T-helper 17 cell (primary cell): Measurements from ENCODE around the gene KEAP1. TPM values are rescaled to one million over a fixed set of nuclear protein-coding genes. Genes with fewer than 3 reads are reported as not detected.

Experiments used
- ATAC-seq: fragments of 150-1000 bp; cut with Tn5 transposase; 2 replicates; pipeline ENCODE4 v1.10.0; 2021; ENCODE audit warnings: mild to moderate bottlenecking, moderate library complexity
- DNase-seq, 3 donors: peaks; one replicate each; pipeline versions ENCODE4 v3.0.0 to v3.0.0-alpha.2; 2020 to 2021
- H3K9me3 ChIP-seq: one replicate; pipeline ENCODE4 v1.7.0; 2013; ENCODE audit warnings: low read length, mild to moderate bottlenecking; ENCODE audit not compliant: control insufficient read depth, poor library complexity, severe bottlenecking
- H3K27ac Mint-ChIP-seq: one replicate; pipeline ENCODE4 v1.8.0; 2022; ENCODE audit warnings: mild to moderate bottlenecking, moderate library complexity, mixed read lengths
- H3K27me3 Mint-ChIP-seq: one replicate; pipeline ENCODE4 v1.8.0; 2022; ENCODE audit warnings: mixed read lengths
- H3K36me3 Mint-ChIP-seq: one replicate; pipeline ENCODE4 v1.8.0; 2022; ENCODE audit warnings: low read depth, mixed read lengths
- H3K4me1 Mint-ChIP-seq: one replicate; pipeline ENCODE4 v1.8.0; 2022; ENCODE audit warnings: mild to moderate bottlenecking, mixed read lengths
- H3K4me3 Mint-ChIP-seq: one replicate; pipeline ENCODE4 v1.8.0; 2022; ENCODE audit warnings: mild to moderate bottlenecking, moderate library complexity, mixed read lengths
- total RNA-seq, 4 donors: library from RNA in 2 of 4; stranded (reverse) in 2 of 4; gene quantifications; one replicate each; pipeline ENCODE4 v1.2.3 and lab custom pipeline; 2022 to 2026

The KEAP1 gene
- total RNA-seq, 2 donors from 2014 or later: 13.7 to 27.3 TPM

GRCh38 chr19:10501971-10502523 is 1.1 kb downstream of the KEAP1 start:
- Mint-ChIP-seq H3K4me1 (peaks cover 30% of the 10 kb centered on the region), H3K4me3 (peak overlapping the region; percentile 89), H3K27me3 (no peaks in the 10 kb centered on the region), H3K36me3 (no peaks in the 10 kb centered on the region), H3K27ac (peak overlapping the region; percentile 74)
- no peaks in the 10 kb centered on the region for H3K9me3 ChIP-seq
- no peak for DNase-seq
- ATAC-seq: peak; percentile 26

- Mint-ChIP-seq H3K4me1 (peaks cover 26% of the 10 kb centered on the region), H3K36me3 (no peaks in the 10 kb centered on the region), H3K27ac (no peak overlapping the region), H3K4me3 (no peak overlapping the region), H3K27me3 (no peaks in the 10 kb centered on the region)
- no peaks in the 10 kb centered on the region for H3K9me3 ChIP-seq
- DNase-seq (no peak), ATAC-seq (no peak)
These were observed 2.9 kb downstream of the KEAP1 start for GRCh38 chr19:10500247-10500592.

GRCh38 chr19:10499550-10500246 is 3.5 kb downstream of the KEAP1 start:
- Mint-ChIP-seq H3K4me1 (peaks cover 25% of the 10 kb centered on the region), H3K36me3 (no peaks in the 10 kb centered on the region), H3K27me3 (no peaks in the 10 kb centered on the region), H3K27ac (no peak overlapping the region), H3K4me3 (peak overlapping the region; percentile 15)
- no peak for ATAC-seq
- no peaks in the 10 kb centered on the region for H3K9me3 ChIP-seq
- DNase-seq: no peak

GRCh38 chr19:10497371-10497770 is 5.8 kb downstream of the KEAP1 start:
- H3K27me3 Mint-ChIP-seq: no peaks in the 10 kb centered on the region
- H3K36me3 Mint-ChIP-seq: no peaks in the 10 kb centered on the region
- H3K4me3 Mint-ChIP-seq: no peak overlapping the region
- ATAC-seq: no peak
- no peak for DNase-seq
- peaks cover 20% of the 10 kb centered on the region for H3K4me1 Mint-ChIP-seq
- H3K9me3 ChIP-seq: no peaks in the 10 kb centered on the region
- peak overlapping the region; percentile 19 for H3K27ac Mint-ChIP-seq

- no peak overlapping the region for H3K27ac Mint-ChIP-seq
- no peaks in the 10 kb centered on the region for H3K36me3 Mint-ChIP-seq
- DNase-seq (no peak), ATAC-seq (no peak)
- no peaks in the 10 kb centered on the region for H3K27me3 Mint-ChIP-seq
- H3K4me1 Mint-ChIP-seq: peaks cover 3% of the 10 kb centered on the region
- H3K4me3 Mint-ChIP-seq: no peak overlapping the region
- H3K9me3 ChIP-seq: no peaks in the 10 kb centered on the region
These were observed 11.6 kb downstream of the KEAP1 start for GRCh38 chr19:10491472-10492047.

GRCh38 chr19:10486551-10486950 is 16.6 kb downstream of the KEAP1 start:
- no peak for ATAC-seq
- Mint-ChIP-seq H3K36me3 (no peaks in the 10 kb centered on the region), H3K27ac (no peak overlapping the region), H3K4me1 (peaks cover 3% of the 10 kb centered on the region), H3K4me3 (no peak overlapping the region), H3K27me3 (no peaks in the 10 kb centered on the region)
- no peaks in the 10 kb centered on the region for H3K9me3 ChIP-seq
- DNase-seq: no peak

- H3K4me3 Mint-ChIP-seq: peak overlapping the region; percentile 78
- peak overlapping the region; percentile 84 for H3K27ac Mint-ChIP-seq
- H3K4me1 Mint-ChIP-seq: peaks cover 7% of the 10 kb centered on the region
These were observed 24.2 kb downstream of the KEAP1 start for GRCh38 chr19:10478903-10479384.

GRCh38 chr19:10478476-10478875 is 24.7 kb downstream of the KEAP1 start:
- no peaks in the 10 kb centered on the region for H3K9me3 ChIP-seq
- no peak overlapping the region for H3K27ac Mint-ChIP-seq
- H3K4me3 Mint-ChIP-seq: peak overlapping the region; percentile 15
- peaks cover 7% of the 10 kb centered on the region for H3K4me1 Mint-ChIP-seq
- no peak for DNase-seq
- no peak for ATAC-seq
- no peaks in the 10 kb centered on the region for H3K27me3 Mint-ChIP-seq
- H3K36me3 Mint-ChIP-seq: no peaks in the 10 kb centered on the region

More at GRCh38 chr19:10478903-10479384, 24.2 kb downstream of the KEAP1 start:
- Mint-ChIP-seq H3K36me3 (no peaks in the 10 kb centered on the region), H3K27me3 (no peaks in the 10 kb centered on the region)
- no peaks in the 10 kb centered on the region for H3K9me3 ChIP-seq
- DNase-seq: peak; percentile 80 to 88 (median 83)
- ATAC-seq: peak; percentile 97

GRCh38 chr19:10474962-10475451 is 28.1 kb downstream of the KEAP1 start:
- ATAC-seq (no peak), DNase-seq (no peak)
- Mint-ChIP-seq H3K36me3 (no peaks in the 10 kb centered on the region), H3K4me3 (no peak overlapping the region), H3K4me1 (peaks cover 7% of the 10 kb centered on the region), H3K27me3 (no peaks in the 10 kb centered on the region), H3K27ac (no peak overlapping the region)
- no peaks in the 10 kb centered on the region for H3K9me3 ChIP-seq

- Mint-ChIP-seq H3K36me3 (no peaks in the 10 kb centered on the region), H3K4me3 (no peak overlapping the region), H3K27ac (no peak overlapping the region), H3K27me3 (no peaks in the 10 kb centered on the region), H3K4me1 (no peaks in the 10 kb centered on the region)
- no peaks in the 10 kb centered on the region for H3K9me3 ChIP-seq
- no peak for DNase-seq
- no peak for ATAC-seq
These were observed 30.0 kb downstream of the KEAP1 start for GRCh38 chr19:10473192-10473591.

- DNase-seq (no peak), ATAC-seq (peak; percentile 53)
- no peaks in the 10 kb centered on the region for H3K27me3 Mint-ChIP-seq
- no peak overlapping the region for H3K27ac Mint-ChIP-seq
- H3K9me3 ChIP-seq: no peaks in the 10 kb centered on the region
- no peaks in the 10 kb centered on the region for H3K36me3 Mint-ChIP-seq
- H3K4me3 Mint-ChIP-seq: no peak overlapping the region
- no peaks in the 10 kb centered on the region for H3K4me1 Mint-ChIP-seq
These were observed 31.2 kb downstream of the KEAP1 start for GRCh38 chr19:10471909-10472308.

GRCh38 chr19:10468133-10468532 is 35.0 kb downstream of the KEAP1 start:
- no peaks in the 10 kb centered on the region for H3K4me1 Mint-ChIP-seq
- ATAC-seq (no peak), DNase-seq (no peak)
- H3K36me3 Mint-ChIP-seq: no peaks in the 10 kb centered on the region
- H3K27ac Mint-ChIP-seq: no peak overlapping the region
- no peaks in the 10 kb centered on the region for H3K9me3 ChIP-seq
- H3K27me3 Mint-ChIP-seq: no peaks in the 10 kb centered on the region
- H3K4me3 Mint-ChIP-seq: no peak overlapping the region

GRCh38 chr19:10467104-10467706 is 36.0 kb downstream of the KEAP1 start:
- Mint-ChIP-seq H3K36me3 (no peaks in the 10 kb centered on the region), H3K4me3 (no peak overlapping the region), H3K4me1 (peaks cover 4% of the 10 kb centered on the region), H3K27ac (no peak overlapping the region), H3K27me3 (no peaks in the 10 kb centered on the region)
- H3K9me3 ChIP-seq: no peaks in the 10 kb centered on the region
- no peak for DNase-seq
- no peak for ATAC-seq
